SHP77 (cell line): ENCODE data around the gene USP5.

Experiments used
- DNase-seq, 2 experiments: peaks; one replicate each; lab custom pipeline; 2025; lab: John Stamatoyannopoulos, UW

Gene USP5

GRCh38 chr12:6840330-6840729, 11.6 kb upstream of the USP5 start:
- DNase-seq, result no peak

GRCh38 chr12:6840761-6841515, 11.0 kb upstream of the USP5 start, which contains the start of gene GNB3:
TSS of gene GNB3 (plus strand) at chr12:6840925. CDS start at chr12:6841288, 363 bp downstream.
- DNase-seq, result no peak

- no peak for DNase-seq
Observed at GRCh38 chr12:6842075-6842474, 9.9 kb upstream of the USP5 start.

- no peak for DNase-seq
Observed at GRCh38 chr12:6843118-6843902, 8.6 kb upstream of the USP5 start.

- DNase-seq, result no peak
Observed at GRCh38 chr12:6845395-6845794, 6.6 kb upstream of the USP5 start.

GRCh38 chr12:6846316-6846869, 5.6 kb upstream of the USP5 start:
- no peak for DNase-seq

GRCh38 chr12:6847676-6848075, 4.3 kb upstream of the USP5 start:
- no peak for DNase-seq

GRCh38 chr12:6849427-6849826, 2.5 kb upstream of the USP5 start:
- DNase-seq, result no peak

- no peak for DNase-seq
Observed at GRCh38 chr12:6849976-6850560, 1.9 kb upstream of the USP5 start.

GRCh38 chr12:6850796-6851152, 1.2 kb upstream of the USP5 start:
- DNase-seq, result no peak

- DNase-seq, result peak; percentile 88 to 92
Observed at GRCh38 chr12:6851153-6851920, 613 bp upstream of the USP5 start, which contains the start of gene CDCA3. TSS of gene CDCA3 (minus strand) at chr12:6851286. CDS start at chr12:6850952, 334 bp downstream.

- DNase-seq, result no peak
Observed at GRCh38 chr12:6852651-6853354, 853 bp downstream of the USP5 start.

GRCh38 chr12:6853626-6854025, 1.7 kb downstream of the USP5 start:
- DNase-seq, result no peak

- no peak for DNase-seq
Observed at GRCh38 chr12:6854036-6854435, 2.1 kb downstream of the USP5 start.

- no peak for DNase-seq
Observed at GRCh38 chr12:6855322-6855721, 3.4 kb downstream of the USP5 start.

- no peak for DNase-seq
Observed at GRCh38 chr12:6858799-6859198, 6.8 kb downstream of the USP5 start.

GRCh38 chr12:6860116-6860515, 8.2 kb downstream of the USP5 start:
- DNase-seq, result no peak

GRCh38 chr12:6860942-6861341, 9.0 kb downstream of the USP5 start:
- DNase-seq, result no peak

- no peak for DNase-seq
Observed at GRCh38 chr12:6861391-6861790, 9.4 kb downstream of the USP5 start.

GRCh38 chr12:6863033-6863432, 11.1 kb downstream of the USP5 start:
- no peak for DNase-seq
